ENCODE data around the gene RALY. TPM values are rescaled to one million over a fixed set of nuclear protein-coding genes. Genes with fewer than 3 reads are reported as not detected.

RALY gene
- polyA plus RNA-seq, 2 donors = 90.6 to 118 TPM

GRCh38 chr20:34012330-34012729 is 18.6 kb downstream of the RALY start:
- no peaks in the 10 kb centered on the region for H3K27me3 ChIP-seq (ENCODE audit: control insufficient read depth in 1 of 2, insufficient read depth in 2 of 2, low read length in 2 of 2)
- WGBS, 2 donors = 85 to 91% methylated on average over 5 of the region's 5 CpGs
- H3K4me3 ChIP-seq (ENCODE audit: low read depth in 1 of 2, low read length in 2 of 2) = no peak overlapping the region
- no peaks in the 10 kb centered on the region for H3K36me3 ChIP-seq (ENCODE audit: control insufficient read depth in 2 of 2, insufficient read depth in 2 of 2, low read length in 1 of 2)
- peaks cover 5% of the 10 kb centered on the region in 2 donors for H3K4me1 ChIP-seq (ENCODE audit: control insufficient read depth in 2 of 2, insufficient read depth in 2 of 2, low read length in 1 of 2)
- no peaks in the 10 kb centered on the region for H3K9me3 ChIP-seq (ENCODE audit: control insufficient read depth in 2 of 2, insufficient read depth in 1 of 2, low read depth in 1 of 2, low read length in 1 of 2)
- H3K27ac ChIP-seq (ENCODE audit: low read depth in 2 of 2, low read length in 1 of 2) = no peak overlapping the region

GRCh38 chr20:34012735-34013134 is 19.0 kb downstream of the RALY start:
- no peak overlapping the region for H3K4me3 ChIP-seq (ENCODE audit: low read depth in 1 of 2, low read length in 2 of 2)
- H3K27me3 ChIP-seq (ENCODE audit: control insufficient read depth in 1 of 2, insufficient read depth in 2 of 2, low read length in 2 of 2) = no peaks in the 10 kb centered on the region
- no peak overlapping the region for H3K27ac ChIP-seq (ENCODE audit: low read depth in 2 of 2, low read length in 1 of 2)
- no peaks in the 10 kb centered on the region for H3K9me3 ChIP-seq (ENCODE audit: control insufficient read depth in 2 of 2, insufficient read depth in 1 of 2, low read depth in 1 of 2, low read length in 1 of 2)
- peaks cover 5% of the 10 kb centered on the region in 2 donors for H3K4me1 ChIP-seq (ENCODE audit: control insufficient read depth in 2 of 2, insufficient read depth in 2 of 2, low read length in 1 of 2)
- 81 to 83% methylated on average over 3 of the region's 3 CpGs for WGBS, 2 donors
- no peaks in the 10 kb centered on the region for H3K36me3 ChIP-seq (ENCODE audit: control insufficient read depth in 2 of 2, insufficient read depth in 2 of 2, low read length in 1 of 2)

- Histone ChIP-seq H3K9me3 (ENCODE audit: control insufficient read depth in 2 of 2, insufficient read depth in 1 of 2, low read depth in 1 of 2, low read length in 1 of 2) (no peaks in the 10 kb centered on the region), H3K27ac (ENCODE audit: low read depth in 2 of 2, low read length in 1 of 2) (no peak overlapping the region), H3K4me1 (ENCODE audit: control insufficient read depth in 2 of 2, insufficient read depth in 2 of 2, low read length in 1 of 2) (peaks cover 5% of the 10 kb centered on the region in 2 donors), H3K4me3 (ENCODE audit: low read depth in 1 of 2, low read length in 2 of 2) (no peak overlapping the region), H3K36me3 (ENCODE audit: control insufficient read depth in 2 of 2, insufficient read depth in 2 of 2, low read length in 1 of 2) (no peaks in the 10 kb centered on the region), H3K27me3 (ENCODE audit: control insufficient read depth in 1 of 2, insufficient read depth in 2 of 2, low read length in 2 of 2) (no peaks in the 10 kb centered on the region)
- 78 to 89% methylated on average over 2 of the region's 2 CpGs for WGBS, 2 donors
These were observed 19.8 kb downstream of the RALY start for GRCh38 chr20:34013554-34013953.

DNA sequence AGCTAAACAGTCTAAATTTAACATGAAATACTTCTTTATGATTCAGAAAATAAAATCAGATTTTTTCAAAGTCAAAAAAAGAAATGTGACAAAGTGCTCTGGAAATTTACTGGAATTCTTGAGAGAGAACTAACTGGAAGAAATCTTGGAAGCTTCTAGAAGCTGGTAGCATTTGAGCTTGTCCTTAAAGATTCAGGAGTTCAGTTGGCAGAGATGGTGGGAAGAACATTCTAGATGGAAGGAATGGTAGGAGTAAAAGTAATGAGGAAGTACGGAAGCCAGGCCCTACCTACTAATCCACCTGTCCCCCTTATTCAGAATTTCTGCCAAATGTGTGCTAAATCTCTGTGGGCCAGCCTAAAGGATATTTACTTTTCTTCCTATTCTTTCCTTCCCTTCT is 21.2 kb downstream of the RALY start:
- Histone ChIP-seq H3K9me3 (ENCODE audit: control insufficient read depth in 2 of 2, insufficient read depth in 1 of 2, low read depth in 1 of 2, low read length in 1 of 2) (no peaks in the 10 kb centered on the region), H3K4me1 (ENCODE audit: control insufficient read depth in 2 of 2, insufficient read depth in 2 of 2, low read length in 1 of 2) (peaks cover 5 to 10% of the 10 kb centered on the region in 2 donors), H3K4me3 (ENCODE audit: low read depth in 1 of 2, low read length in 2 of 2) (no peak overlapping the region), H3K36me3 (ENCODE audit: control insufficient read depth in 2 of 2, insufficient read depth in 2 of 2, low read length in 1 of 2) (no peaks in the 10 kb centered on the region), H3K27me3 (ENCODE audit: control insufficient read depth in 1 of 2, insufficient read depth in 2 of 2, low read length in 2 of 2) (no peaks in the 10 kb centered on the region), H3K27ac (ENCODE audit: low read depth in 2 of 2, low read length in 1 of 2) (no peak overlapping the region)
- WGBS, 2 donors = 70 to 72% methylated on average over 1 of the region's 1 CpG

DNA sequence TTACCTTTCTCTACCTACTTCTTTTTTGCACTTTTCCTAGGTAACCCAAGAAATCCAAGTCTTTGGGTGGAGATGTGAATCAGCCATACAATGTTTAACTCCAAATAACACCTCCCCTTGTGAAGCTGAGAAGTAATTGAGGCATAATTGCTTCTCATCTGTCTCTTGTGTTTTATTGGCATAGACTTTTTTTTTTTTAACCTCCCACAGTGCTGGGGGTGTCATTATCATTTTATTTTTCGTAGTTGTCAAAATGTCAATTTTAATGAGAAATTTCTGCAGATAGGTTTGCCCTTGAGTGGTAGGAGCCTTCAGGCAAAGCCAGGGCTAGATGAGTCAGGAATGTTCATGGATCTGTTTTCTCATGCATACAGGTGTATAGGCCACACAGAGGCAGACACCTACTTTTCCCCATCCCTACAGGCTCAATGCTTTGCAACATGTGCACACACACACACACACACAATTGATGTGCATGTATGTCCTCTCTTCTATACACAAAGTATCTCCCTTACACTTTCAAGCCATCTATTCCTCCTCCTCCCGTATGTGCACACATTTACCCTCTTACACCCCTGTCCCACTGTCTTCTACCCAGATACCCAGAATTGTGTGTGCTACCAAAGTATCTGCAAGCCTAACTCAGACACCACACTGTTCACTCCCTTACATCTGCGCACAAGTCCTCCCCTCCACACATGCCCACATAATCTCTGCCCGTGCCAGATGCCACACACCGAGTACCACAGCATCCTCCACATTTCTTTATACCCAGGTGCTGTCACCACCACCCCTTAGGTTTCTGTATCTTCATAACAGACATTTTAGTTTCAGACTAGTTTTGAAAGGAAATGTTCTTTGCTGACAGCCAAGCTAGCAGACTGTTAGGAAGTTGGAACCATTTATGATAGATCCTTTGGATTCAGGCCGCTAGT is 22.0 kb downstream of the RALY start:
- no peaks in the 10 kb centered on the region for H3K36me3 ChIP-seq (ENCODE audit: control insufficient read depth in 2 of 2, insufficient read depth in 2 of 2, low read length in 1 of 2)
- no peaks in the 10 kb centered on the region for H3K9me3 ChIP-seq (ENCODE audit: control insufficient read depth in 2 of 2, insufficient read depth in 1 of 2, low read depth in 1 of 2, low read length in 1 of 2)
- H3K27ac ChIP-seq (ENCODE audit: low read depth in 2 of 2, low read length in 1 of 2) = no peak overlapping the region
- H3K4me1 ChIP-seq (ENCODE audit: control insufficient read depth in 2 of 2, insufficient read depth in 2 of 2, low read length in 1 of 2) = peaks cover 5 to 10% of the 10 kb centered on the region in 2 donors
- no peaks in the 10 kb centered on the region for H3K27me3 ChIP-seq (ENCODE audit: control insufficient read depth in 1 of 2, insufficient read depth in 2 of 2, low read length in 2 of 2)
- 82 to 83% methylated on average over 6 of the region's 6 CpGs for WGBS, 2 donors
- no peak overlapping the region for H3K4me3 ChIP-seq (ENCODE audit: low read depth in 1 of 2, low read length in 2 of 2)

- H3K27me3 ChIP-seq (ENCODE audit: control insufficient read depth in 1 of 2, insufficient read depth in 2 of 2, low read length in 2 of 2) = no peaks in the 10 kb centered on the region
- H3K4me3 ChIP-seq (ENCODE audit: low read depth in 1 of 2, low read length in 2 of 2) = no peak overlapping the region
- no peaks in the 10 kb centered on the region for H3K36me3 ChIP-seq (ENCODE audit: control insufficient read depth in 2 of 2, insufficient read depth in 2 of 2, low read length in 1 of 2)
- H3K4me1 ChIP-seq (ENCODE audit: control insufficient read depth in 2 of 2, insufficient read depth in 2 of 2, low read length in 1 of 2) = peaks cover 5 to 10% of the 10 kb centered on the region in 2 donors
- no peaks in the 10 kb centered on the region for H3K9me3 ChIP-seq (ENCODE audit: control insufficient read depth in 2 of 2, insufficient read depth in 1 of 2, low read depth in 1 of 2, low read length in 1 of 2)
- no peak overlapping the region for H3K27ac ChIP-seq (ENCODE audit: low read depth in 2 of 2, low read length in 1 of 2)
- 57 to 71% methylated on average over 5 of the region's 5 CpGs for WGBS, 2 donors
These were observed 23.0 kb downstream of the RALY start for GRCh38 chr20:34016736-34017135.

GRCh38 chr20:34017610-34018009 is 23.9 kb downstream of the RALY start:
- H3K27me3 ChIP-seq (ENCODE audit: control insufficient read depth in 1 of 2, insufficient read depth in 2 of 2, low read length in 2 of 2) = no peaks in the 10 kb centered on the region
- H3K36me3 ChIP-seq (ENCODE audit: control insufficient read depth in 2 of 2, insufficient read depth in 2 of 2, low read length in 1 of 2) = no peaks in the 10 kb centered on the region
- no peaks in the 10 kb centered on the region for H3K9me3 ChIP-seq (ENCODE audit: control insufficient read depth in 2 of 2, insufficient read depth in 1 of 2, low read depth in 1 of 2, low read length in 1 of 2)
- H3K4me1 ChIP-seq (ENCODE audit: control insufficient read depth in 2 of 2, insufficient read depth in 2 of 2, low read length in 1 of 2) = peaks cover 2 to 11% of the 10 kb centered on the region in 2 donors
- WGBS, 2 donors = 88% methylated on average over 1 of the region's 1 CpG
- H3K4me3 ChIP-seq (ENCODE audit: low read depth in 1 of 2, low read length in 2 of 2) = no peak overlapping the region
- no peak overlapping the region for H3K27ac ChIP-seq (ENCODE audit: low read depth in 2 of 2, low read length in 1 of 2)

GRCh38 chr20:34018166-34018565 is 24.5 kb downstream of the RALY start:
- 40 to 48% methylated on average over 1 of the region's 1 CpG for WGBS, 2 donors
- Histone ChIP-seq H3K9me3 (ENCODE audit: control insufficient read depth in 2 of 2, insufficient read depth in 1 of 2, low read depth in 1 of 2, low read length in 1 of 2) (no peaks in the 10 kb centered on the region), H3K4me3 (ENCODE audit: low read depth in 1 of 2, low read length in 2 of 2) (no peak overlapping the region), H3K36me3 (ENCODE audit: control insufficient read depth in 2 of 2, insufficient read depth in 2 of 2, low read length in 1 of 2) (no peaks in the 10 kb centered on the region), H3K4me1 (ENCODE audit: control insufficient read depth in 2 of 2, insufficient read depth in 2 of 2, low read length in 1 of 2) (peaks cover 2 to 10% of the 10 kb centered on the region in 2 donors), H3K27ac (ENCODE audit: low read depth in 2 of 2, low read length in 1 of 2) (no peak overlapping the region), H3K27me3 (ENCODE audit: control insufficient read depth in 1 of 2, insufficient read depth in 2 of 2, low read length in 2 of 2) (no peaks in the 10 kb centered on the region)

GRCh38 chr20:34022151-34022838 is 28.6 kb downstream of the RALY start:
- H3K4me1 ChIP-seq (ENCODE audit: control insufficient read depth in 2 of 2, insufficient read depth in 2 of 2, low read length in 1 of 2) = peaks cover 8 to 18% of the 10 kb centered on the region in 2 donors

More at GRCh38 chr20:34022151-34022838, 28.6 kb downstream of the RALY start:
- WGBS, 2 donors = 80 to 81% methylated on average over 4 of the region's 4 CpGs
- Histone ChIP-seq H3K36me3 (ENCODE audit: control insufficient read depth in 2 of 2, insufficient read depth in 2 of 2, low read length in 1 of 2) (no peaks in the 10 kb centered on the region), H3K9me3 (ENCODE audit: control insufficient read depth in 2 of 2, insufficient read depth in 1 of 2, low read depth in 1 of 2, low read length in 1 of 2) (no peaks in the 10 kb centered on the region), H3K4me3 (ENCODE audit: low read depth in 1 of 2, low read length in 2 of 2) (no peak overlapping the region), H3K27ac (ENCODE audit: low read depth in 2 of 2, low read length in 1 of 2) (peak overlapping the region in 1 of 2 donors; percentile 40), H3K27me3 (ENCODE audit: control insufficient read depth in 1 of 2, insufficient read depth in 2 of 2, low read length in 2 of 2) (no peaks in the 10 kb centered on the region)
